ENCODE results near the gene QRICH1.
A peak's percentile ranks its signal among the peaks of the same experiment; 100 is the strongest.

The QRICH1 gene

DNA sequence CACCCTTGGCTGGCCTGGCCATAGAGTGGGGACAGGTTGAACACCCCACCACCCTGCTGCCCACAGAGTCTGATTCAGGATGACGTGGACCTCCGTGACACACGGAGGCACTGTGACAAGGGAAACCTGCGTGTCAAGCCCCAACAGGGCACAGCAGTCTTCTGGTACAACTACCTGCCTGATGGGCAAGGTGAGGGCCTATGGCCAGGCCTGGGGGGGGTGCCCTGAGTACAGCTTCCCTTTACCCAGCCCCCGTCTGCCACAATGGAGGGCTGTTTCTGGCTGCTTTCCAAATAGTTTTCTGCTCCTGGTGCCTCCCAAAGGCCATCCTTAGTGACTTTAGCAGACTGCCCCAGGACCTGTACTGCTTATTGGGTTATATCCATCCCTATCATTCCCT is 87.9 kb downstream of the QRICH1 start:
- H3K4me1 ChIP-seq = peaks cover 0 to 18% (median 17%) of the 10 kb centered on the region in 4 donors
- intact Hi-C loops (cut with DNase I; ENCODE audit: low total_unique reads) = no loop called here
- DNase-seq = no peak
- peak overlapping the region; percentile 92 to 97 for H3K27ac ChIP-seq
- no peaks in the 10 kb centered on the region for H3K9me3 ChIP-seq
- H3K4me3 ChIP-seq = peak overlapping the region; percentile 72 to 77
- H3K36me3 ChIP-seq = peaks cover 0 to 39% (median 6%) of the 10 kb centered on the region in 3 donors
- TF ChIP-seq, protein P1, sequence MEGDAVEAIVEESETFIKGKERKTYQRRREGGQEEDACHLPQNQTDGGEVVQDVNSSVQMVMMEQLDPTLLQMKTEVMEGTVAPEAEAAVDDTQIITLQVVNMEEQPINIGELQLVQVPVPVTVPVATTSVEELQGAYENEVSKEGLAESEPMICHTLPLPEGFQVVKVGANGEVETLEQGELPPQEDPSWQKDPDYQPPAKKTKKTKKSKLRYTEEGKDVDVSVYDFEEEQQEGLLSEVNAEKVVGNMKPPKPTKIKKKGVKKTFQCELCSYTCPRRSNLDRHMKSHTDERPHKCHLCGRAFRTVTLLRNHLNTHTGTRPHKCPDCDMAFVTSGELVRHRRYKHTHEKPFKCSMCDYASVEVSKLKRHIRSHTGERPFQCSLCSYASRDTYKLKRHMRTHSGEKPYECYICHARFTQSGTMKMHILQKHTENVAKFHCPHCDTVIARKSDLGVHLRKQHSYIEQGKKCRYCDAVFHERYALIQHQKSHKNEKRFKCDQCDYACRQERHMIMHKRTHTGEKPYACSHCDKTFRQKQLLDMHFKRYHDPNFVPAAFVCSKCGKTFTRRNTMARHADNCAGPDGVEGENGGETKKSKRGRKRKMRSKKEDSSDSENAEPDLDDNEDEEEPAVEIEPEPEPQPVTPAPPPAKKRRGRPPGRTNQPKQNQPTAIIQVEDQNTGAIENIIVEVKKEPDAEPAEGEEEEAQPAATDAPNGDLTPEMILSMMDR (IDR thresholded peaks at IDR 0.05) = no peak
- H3K27me3 ChIP-seq = no peaks in the 10 kb centered on the region

DNA sequence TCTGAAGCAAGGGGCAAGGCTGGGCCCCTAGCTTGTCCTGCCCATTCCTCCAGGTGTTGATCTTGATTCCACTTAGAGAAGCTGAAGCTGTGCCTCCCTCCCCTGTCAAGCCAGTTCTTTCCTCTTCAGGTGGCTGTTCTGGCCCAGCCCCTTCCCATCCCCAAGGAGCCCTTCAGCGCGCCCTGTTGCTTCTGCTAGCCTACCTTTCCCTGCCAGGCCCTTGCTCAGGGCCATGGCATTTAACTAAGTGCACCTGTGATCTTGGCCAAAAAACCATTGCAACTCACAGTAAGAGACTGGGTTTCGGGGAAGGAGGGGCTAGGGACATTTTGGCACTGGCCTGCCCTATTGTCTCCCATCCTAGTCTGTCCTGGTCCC is 88.6 kb downstream of the QRICH1 start:
- TF ChIP-seq, protein P1 (IDR thresholded peaks at IDR 0.05) = no peak
- H3K27ac ChIP-seq = peak overlapping the region in 1 of 2 donors; percentile 97
- H3K36me3 ChIP-seq = peaks cover 0 to 40% (median 6%) of the 10 kb centered on the region in 3 donors
- no peaks in the 10 kb centered on the region for H3K27me3 ChIP-seq
- no peak for DNase-seq
- H3K4me1 ChIP-seq = peaks cover 0 to 18% (median 17%) of the 10 kb centered on the region in 4 donors
- no peaks in the 10 kb centered on the region for H3K9me3 ChIP-seq
- intact Hi-C loops (cut with DNase I; ENCODE audit: low total_unique reads) = no loop called here
- H3K4me3 ChIP-seq = no peak overlapping the region

DNA sequence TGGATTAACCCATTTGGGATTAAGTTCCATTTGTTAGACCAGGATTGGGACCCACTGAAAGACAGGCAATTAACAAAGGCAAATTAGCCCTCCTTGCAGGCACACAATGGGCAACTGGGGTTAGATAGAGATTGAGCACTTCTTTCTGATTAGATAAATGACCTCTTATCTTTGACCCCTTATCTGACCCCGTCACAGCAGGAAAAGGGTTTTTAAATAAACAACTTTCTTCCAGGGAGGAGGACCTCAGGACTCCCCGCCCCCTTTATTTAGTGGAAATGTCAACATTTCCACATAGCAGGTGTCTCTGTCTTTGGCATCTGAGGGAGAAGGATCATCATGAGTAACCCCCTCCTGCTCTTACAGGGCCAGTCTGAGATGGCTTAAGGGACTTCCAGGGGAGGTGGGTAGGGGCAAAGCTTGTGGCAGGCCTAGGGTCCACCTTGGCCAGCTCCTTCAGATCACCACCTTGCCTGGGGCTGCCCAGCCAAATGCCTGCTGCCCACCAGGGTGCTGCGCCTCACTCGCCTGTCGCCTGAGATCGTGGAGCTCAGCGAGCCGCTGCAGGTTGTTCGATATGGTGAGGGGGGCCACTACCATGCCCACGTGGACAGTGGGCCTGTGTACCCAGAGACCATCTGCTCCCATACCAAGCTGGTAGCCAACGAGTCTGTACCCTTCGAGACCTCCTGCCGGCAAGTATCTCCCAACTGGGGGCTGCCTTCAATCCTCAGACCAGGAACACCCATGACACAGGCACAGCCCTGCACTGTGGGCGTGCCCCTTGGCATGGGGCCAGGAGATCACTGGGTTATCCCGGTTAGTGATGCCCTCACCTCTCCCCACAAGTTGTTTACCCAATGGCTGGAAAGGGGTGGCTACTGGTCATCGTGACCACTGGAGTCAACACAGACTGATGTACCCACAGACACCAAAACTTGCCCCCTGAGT is 89.2 kb downstream of the QRICH1 start:
- Histone ChIP-seq H3K27ac (no peak overlapping the region), H3K9me3 (no peaks in the 10 kb centered on the region), H3K36me3 (peaks cover 0 to 40% (median 6%) of the 10 kb centered on the region in 3 donors), H3K4me1 (peaks cover 0 to 18% (median 17%) of the 10 kb centered on the region in 4 donors), H3K27me3 (no peaks in the 10 kb centered on the region), H3K4me3 (no peak overlapping the region)
- no peak for DNase-seq
- TF ChIP-seq, protein P1 (IDR thresholded peaks at IDR 0.05) = no peak
- intact Hi-C loops (cut with DNase I; ENCODE audit: low total_unique reads) = no loop called here

DNA sequence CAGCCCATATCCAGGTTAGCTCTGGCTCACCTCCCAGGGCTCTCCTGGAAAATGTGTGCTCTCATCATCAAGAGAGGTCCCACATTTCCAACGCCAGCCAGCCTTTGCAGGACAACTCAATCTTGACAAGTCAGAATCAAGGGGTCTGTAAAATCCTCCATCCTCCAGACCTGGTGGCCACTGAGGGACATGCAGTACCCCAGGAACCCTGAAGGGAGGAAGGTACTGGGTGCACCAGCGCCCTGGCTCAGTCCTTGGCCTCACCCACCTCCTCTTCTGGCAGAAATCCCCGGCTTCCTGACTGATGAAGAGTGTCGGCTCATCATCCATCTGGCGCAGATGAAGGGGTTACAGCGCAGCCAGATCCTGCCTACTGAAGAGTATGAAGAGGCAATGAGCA is 92.7 kb downstream of the QRICH1 start:
- no peak for DNase-seq
- Histone ChIP-seq H3K9me3 (no peaks in the 10 kb centered on the region), H3K4me3 (no peak overlapping the region), H3K27me3 (no peaks in the 10 kb centered on the region), H3K36me3 (peaks cover 0 to 64% (median 14%) of the 10 kb centered on the region in 3 donors), H3K27ac (no peak overlapping the region), H3K4me1 (peaks cover 0 to 3% (median 2%) of the 10 kb centered on the region in 4 donors)
- TF ChIP-seq, protein P1 (IDR thresholded peaks at IDR 0.05) = no peak
- intact Hi-C loops (cut with DNase I; ENCODE audit: low total_unique reads) = no loop called here

DNA sequence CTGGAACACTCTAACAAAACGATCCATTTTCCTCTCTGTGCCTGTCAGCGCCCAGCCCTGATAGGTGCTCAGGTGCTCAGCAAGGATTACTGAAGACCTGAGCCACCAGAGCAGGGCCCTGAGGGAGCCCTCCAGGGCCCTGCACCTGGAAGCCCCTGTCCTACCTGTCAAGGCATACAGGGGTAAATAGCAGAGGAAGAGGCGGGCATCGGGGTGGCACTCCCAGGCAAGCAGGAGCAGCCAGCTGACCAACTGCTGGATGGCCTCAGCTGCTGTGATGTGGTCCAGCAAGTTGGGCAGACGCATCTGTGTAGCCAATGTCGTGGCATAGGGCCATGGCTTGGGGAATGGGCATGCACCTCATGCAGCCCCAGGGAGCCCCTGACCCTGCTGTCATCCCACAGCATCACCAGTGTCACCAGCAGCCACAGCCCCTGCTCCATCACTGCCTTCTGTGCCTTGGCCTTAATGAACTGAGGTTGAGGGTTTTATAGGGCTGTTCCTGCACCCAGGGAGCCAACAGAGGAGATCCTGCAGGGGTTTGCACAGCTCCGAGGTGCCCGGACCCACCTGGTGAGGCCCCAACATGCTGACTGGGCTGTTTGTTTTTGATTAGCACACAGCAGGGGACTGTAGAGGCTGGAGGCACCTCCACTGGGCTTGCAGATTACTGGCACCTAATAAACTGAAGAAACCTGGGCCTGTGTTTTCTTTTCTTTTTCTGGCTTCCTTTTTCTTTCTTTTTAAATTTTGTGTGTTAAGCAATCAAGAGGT is 94.6 kb downstream of the QRICH1 start:
- TF ChIP-seq, protein P1 (IDR thresholded peaks at IDR 0.05) = no peak
- H3K27me3 ChIP-seq = no peaks in the 10 kb centered on the region
- H3K4me1 ChIP-seq = no peaks in the 10 kb centered on the region
- intact Hi-C loops (cut with DNase I; ENCODE audit: low total_unique reads) = no loop called here
- H3K4me3 ChIP-seq = no peak overlapping the region
- DNase-seq = no peak
- no peak overlapping the region for H3K27ac ChIP-seq
- peaks cover 0 to 73% (median 8%) of the 10 kb centered on the region in 3 donors for H3K36me3 ChIP-seq
- no peaks in the 10 kb centered on the region for H3K9me3 ChIP-seq
